ENCODE measurements around the gene ZNF326. TPM values are rescaled to one million over a fixed set of nuclear protein-coding genes. Genes with fewer than 3 reads are reported as not detected.

Gene ZNF326
- polyA plus RNA-seq, 1 of the 3 experiments (the other 2 are of a cell fraction): 16.4 TPM

DNA sequence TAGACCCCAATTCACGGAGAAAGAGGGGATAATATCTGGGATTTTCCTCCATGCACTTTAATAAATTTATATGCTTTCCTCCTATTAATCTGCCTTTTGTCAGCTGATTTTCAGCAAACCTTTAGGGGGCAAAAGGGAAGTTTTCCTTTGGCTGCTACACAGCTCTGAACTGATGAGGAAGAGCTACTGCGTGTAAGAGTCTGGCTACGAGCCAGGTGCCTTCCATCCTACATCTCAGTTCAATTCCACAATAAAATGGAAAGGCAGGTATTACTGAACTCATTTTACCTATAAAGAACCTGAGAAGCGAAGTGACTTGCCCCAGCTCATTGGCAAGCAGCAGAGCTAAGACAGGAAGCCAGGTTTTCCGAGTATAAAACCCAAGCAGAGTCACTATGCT lies 28.3 kb upstream of the ZNF326 start:
- H3K4me3 ChIP-seq (ENCODE audit: low read depth in 2 of 2, low read length in 1 of 2): no peak overlapping the region
- peaks cover 7% of the 10 kb centered on the region for H3F3A ChIP-seq (replicated peaks; ENCODE audit: insufficient read depth)
- H3K36me3 ChIP-seq (replicated peaks in 1 of 2; ENCODE audit: control insufficient read depth in 1 of 2, insufficient read depth in 2 of 2, low read length in 1 of 2): no peaks in the 10 kb centered on the region
- no peaks in the 10 kb centered on the region for H4K20me1 ChIP-seq (ENCODE audit: insufficient read depth)
- ChIA-PET CTCF (interaction anchor here (0.9 to 1.5 kb wide), 2 partner anchors 162 kb away, joined by 3 to 6 read pairs; no protein-coding TSS in a partner anchor), POLR2A (no interaction called here)
- no peak overlapping the region for H3K27ac ChIP-seq (ENCODE audit: low read depth in 2 of 2, low read length in 1 of 2)
- no peaks in the 10 kb centered on the region for H3K79me2 ChIP-seq (ENCODE audit: insufficient read depth)
- H3K4me1 ChIP-seq (ENCODE audit: control insufficient read depth in 1 of 2, insufficient read depth in 2 of 2, low read depth in 1 of 2, low read length in 1 of 2): peaks cover 0 to 6% of the 10 kb centered on the region in 2 experiments; a peak in 2 of 4 replicates
- no peaks in the 10 kb centered on the region for H3K27me3 ChIP-seq (ENCODE audit: insufficient read depth)
- H3K4me2 ChIP-seq: no peak overlapping the region
- 90% methylated on average over 5 of the region's 5 CpGs for WGBS (ENCODE audit: low lambda C conversion rate)
- no peak for TF ChIP-seq RAD21 (IDR thresholded peaks at IDR 0.05; ENCODE audit: low read length)
- TF ChIP-seq SIN3A (IDR thresholded peaks at IDR 0.05; ENCODE audit: borderline replicate concordance, low read depth, low read length): no peak
- TF ChIP-seq CHD2 (IDR thresholded peaks at IDR 0.05; ENCODE audit: low read length, partially characterized antibody): no peak
- no peak for TF ChIP-seq RFX5 (IDR thresholded peaks at IDR 0.05; ENCODE audit: low read length)
- no peak for TF ChIP-seq POLR2AphosphoS5 (IDR thresholded peaks at IDR 0.05; ENCODE audit: low read depth, low read length)
- TF ChIP-seq NRF1 (IDR thresholded peaks at IDR 0.05; ENCODE audit: low read depth, low read length): no peak
- TF ChIP-seq RXRA (IDR thresholded peaks at IDR 0.05; ENCODE audit: borderline replicate concordance, low read depth): no peak
- TF ChIP-seq, protein P1, sequence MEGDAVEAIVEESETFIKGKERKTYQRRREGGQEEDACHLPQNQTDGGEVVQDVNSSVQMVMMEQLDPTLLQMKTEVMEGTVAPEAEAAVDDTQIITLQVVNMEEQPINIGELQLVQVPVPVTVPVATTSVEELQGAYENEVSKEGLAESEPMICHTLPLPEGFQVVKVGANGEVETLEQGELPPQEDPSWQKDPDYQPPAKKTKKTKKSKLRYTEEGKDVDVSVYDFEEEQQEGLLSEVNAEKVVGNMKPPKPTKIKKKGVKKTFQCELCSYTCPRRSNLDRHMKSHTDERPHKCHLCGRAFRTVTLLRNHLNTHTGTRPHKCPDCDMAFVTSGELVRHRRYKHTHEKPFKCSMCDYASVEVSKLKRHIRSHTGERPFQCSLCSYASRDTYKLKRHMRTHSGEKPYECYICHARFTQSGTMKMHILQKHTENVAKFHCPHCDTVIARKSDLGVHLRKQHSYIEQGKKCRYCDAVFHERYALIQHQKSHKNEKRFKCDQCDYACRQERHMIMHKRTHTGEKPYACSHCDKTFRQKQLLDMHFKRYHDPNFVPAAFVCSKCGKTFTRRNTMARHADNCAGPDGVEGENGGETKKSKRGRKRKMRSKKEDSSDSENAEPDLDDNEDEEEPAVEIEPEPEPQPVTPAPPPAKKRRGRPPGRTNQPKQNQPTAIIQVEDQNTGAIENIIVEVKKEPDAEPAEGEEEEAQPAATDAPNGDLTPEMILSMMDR (IDR thresholded peaks at IDR 0.05): no peak
- no peak for TF ChIP-seq EZH2phosphoT487 (IDR thresholded peaks at IDR 0.05; ENCODE audit: borderline replicate concordance, low read depth)
- TF ChIP-seq TAF1 (IDR thresholded peaks at IDR 0.05; ENCODE audit: borderline replicate concordance, low read depth, low read length): no peak
- TF ChIP-seq NFIC (IDR thresholded peaks at IDR 0.05; ENCODE audit: borderline replicate concordance): no peak
- TF ChIP-seq, protein P2, sequence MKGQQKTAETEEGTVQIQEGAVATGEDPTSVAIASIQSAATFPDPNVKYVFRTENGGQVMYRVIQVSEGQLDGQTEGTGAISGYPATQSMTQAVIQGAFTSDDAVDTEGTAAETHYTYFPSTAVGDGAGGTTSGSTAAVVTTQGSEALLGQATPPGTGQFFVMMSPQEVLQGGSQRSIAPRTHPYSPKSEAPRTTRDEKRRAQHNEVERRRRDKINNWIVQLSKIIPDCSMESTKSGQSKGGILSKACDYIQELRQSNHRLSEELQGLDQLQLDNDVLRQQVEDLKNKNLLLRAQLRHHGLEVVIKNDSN (IDR thresholded peaks at IDR 0.05; ENCODE audit: borderline replicate concordance, low read depth): no peak
- no peak for TF ChIP-seq SMC3 (IDR thresholded peaks at IDR 0.05; ENCODE audit: low read depth, low read length)
- TF ChIP-seq GATA2 (CRISPR knock-in tag; IDR thresholded peaks at IDR 0.05): no peak
- no peak for TF ChIP-seq YY1 (IDR thresholded peaks at IDR 0.05; ENCODE audit: low read depth)
- TF ChIP-seq, protein P3, sequence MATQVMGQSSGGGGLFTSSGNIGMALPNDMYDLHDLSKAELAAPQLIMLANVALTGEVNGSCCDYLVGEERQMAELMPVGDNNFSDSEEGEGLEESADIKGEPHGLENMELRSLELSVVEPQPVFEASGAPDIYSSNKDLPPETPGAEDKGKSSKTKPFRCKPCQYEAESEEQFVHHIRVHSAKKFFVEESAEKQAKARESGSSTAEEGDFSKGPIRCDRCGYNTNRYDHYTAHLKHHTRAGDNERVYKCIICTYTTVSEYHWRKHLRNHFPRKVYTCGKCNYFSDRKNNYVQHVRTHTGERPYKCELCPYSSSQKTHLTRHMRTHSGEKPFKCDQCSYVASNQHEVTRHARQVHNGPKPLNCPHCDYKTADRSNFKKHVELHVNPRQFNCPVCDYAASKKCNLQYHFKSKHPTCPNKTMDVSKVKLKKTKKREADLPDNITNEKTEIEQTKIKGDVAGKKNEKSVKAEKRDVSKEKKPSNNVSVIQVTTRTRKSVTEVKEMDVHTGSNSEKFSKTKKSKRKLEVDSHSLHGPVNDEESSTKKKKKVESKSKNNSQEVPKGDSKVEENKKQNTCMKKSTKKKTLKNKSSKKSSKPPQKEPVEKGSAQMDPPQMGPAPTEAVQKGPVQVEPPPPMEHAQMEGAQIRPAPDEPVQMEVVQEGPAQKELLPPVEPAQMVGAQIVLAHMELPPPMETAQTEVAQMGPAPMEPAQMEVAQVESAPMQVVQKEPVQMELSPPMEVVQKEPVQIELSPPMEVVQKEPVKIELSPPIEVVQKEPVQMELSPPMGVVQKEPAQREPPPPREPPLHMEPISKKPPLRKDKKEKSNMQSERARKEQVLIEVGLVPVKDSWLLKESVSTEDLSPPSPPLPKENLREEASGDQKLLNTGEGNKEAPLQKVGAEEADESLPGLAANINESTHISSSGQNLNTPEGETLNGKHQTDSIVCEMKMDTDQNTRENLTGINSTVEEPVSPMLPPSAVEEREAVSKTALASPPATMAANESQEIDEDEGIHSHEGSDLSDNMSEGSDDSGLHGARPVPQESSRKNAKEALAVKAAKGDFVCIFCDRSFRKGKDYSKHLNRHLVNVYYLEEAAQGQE (IDR thresholded peaks at IDR 0.05; ENCODE audit: low read depth, low read length): no peak
- TF ChIP-seq GABPA (IDR thresholded peaks at IDR 0.05; ENCODE audit: low read depth): no peak
- TF ChIP-seq TEAD4 (IDR thresholded peaks at IDR 0.05; ENCODE audit: borderline replicate concordance, insufficient read depth): no peak
- TF ChIP-seq RCOR1 (IDR thresholded peaks at IDR 0.05; ENCODE audit: low read length): no peak
- no peaks in the 10 kb centered on the region for H3K9me3 ChIP-seq
- H3K9me2 ChIP-seq: no peaks in the 10 kb centered on the region
- no peak overlapping the region for H2AFZ ChIP-seq (ENCODE audit: low read depth)
- DNase-seq: no peak
- no peak overlapping the region for H3K9ac ChIP-seq
